ENCODE measurements around the gene PROSER2.
A peak's percentile ranks its signal among the peaks of the same experiment; 100 is the strongest.
"Not testable (repeated sequence)": the region's sequence is repeated elsewhere in the genome, so short reads cannot be mapped to it uniquely, and the experiment has no call there.

Gene PROSER2

GRCh38 chr10:11842411-11842810, 19.3 kb downstream of the PROSER2 start:
- H3K27ac Mint-ChIP-seq = no peak overlapping the region
- peaks cover 2% of the 10 kb centered on the region for H3K27me3 Mint-ChIP-seq

GRCh38 chr10:11845113-11845512, 22.0 kb downstream of the PROSER2 start:
- no peak overlapping the region for H3K27ac Mint-ChIP-seq
- H3K9me3 Mint-ChIP-seq = no peaks in the 10 kb centered on the region
- H3K4me1 Mint-ChIP-seq = peaks cover 21% of the 10 kb centered on the region
- no peaks in the 10 kb centered on the region for H3K36me3 Mint-ChIP-seq
- peak overlapping the region; percentile 34 for H3K4me3 Mint-ChIP-seq
- peaks cover 5% of the 10 kb centered on the region for H3K27me3 Mint-ChIP-seq

More at GRCh38 chr10:11842411-11842810, 19.3 kb downstream of the PROSER2 start:
- Mint-ChIP-seq H3K4me1 (peaks cover 21% of the 10 kb centered on the region), H3K9me3 (no peaks in the 10 kb centered on the region), H3K36me3 (no peaks in the 10 kb centered on the region), H3K4me3 (no peak overlapping the region)

DNA sequence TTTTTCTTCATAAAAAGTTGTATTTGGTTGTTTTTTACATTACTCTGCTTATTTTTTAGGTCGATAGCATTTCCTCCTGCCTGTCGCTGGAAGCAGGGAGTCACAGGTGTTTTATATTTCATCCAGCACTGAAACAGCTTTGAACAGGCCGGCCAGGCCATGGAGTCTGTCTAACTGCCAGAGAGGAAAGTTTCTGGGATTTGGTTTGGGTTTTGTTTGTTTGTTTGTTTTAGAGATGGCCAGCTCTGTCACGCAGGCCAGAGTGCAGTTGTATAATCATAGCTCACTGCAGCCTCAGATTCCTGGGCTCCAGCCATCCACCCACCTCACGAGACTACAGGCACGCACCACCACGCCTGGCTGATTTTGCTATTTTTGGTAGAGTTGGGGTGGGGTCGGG, 23.4 kb downstream of the PROSER2 start:
- Mint-ChIP-seq H3K36me3 (no peaks in the 10 kb centered on the region), H3K4me3 (no peak overlapping the region), H3K27ac (no peak overlapping the region), H3K27me3 (peaks cover 5% of the 10 kb centered on the region), H3K9me3 (no peaks in the 10 kb centered on the region), H3K4me1 (peaks cover 21% of the 10 kb centered on the region)

DNA sequence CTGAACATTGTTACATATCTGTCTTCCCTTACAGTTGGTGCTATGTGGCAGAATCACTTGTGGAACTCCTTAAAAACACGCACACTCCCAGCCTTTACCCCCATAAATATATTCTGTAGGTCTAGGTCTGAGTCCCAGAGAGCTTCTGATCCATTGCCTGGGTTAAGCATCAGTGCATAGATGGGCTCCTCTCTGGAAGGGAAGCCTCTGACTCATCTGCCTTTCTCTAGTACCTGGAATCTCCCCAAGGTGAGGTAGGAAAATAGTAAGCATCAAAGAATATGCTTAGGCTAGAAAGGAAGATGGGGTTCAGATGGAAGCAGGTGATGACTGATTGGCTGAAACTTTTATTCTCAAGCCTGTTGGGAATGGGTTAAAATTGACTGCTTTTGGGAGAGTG, 26.1 kb downstream of the PROSER2 start:
- Mint-ChIP-seq H3K27me3 (peaks cover 7% of the 10 kb centered on the region), H3K4me3 (no peak overlapping the region)

DNA sequence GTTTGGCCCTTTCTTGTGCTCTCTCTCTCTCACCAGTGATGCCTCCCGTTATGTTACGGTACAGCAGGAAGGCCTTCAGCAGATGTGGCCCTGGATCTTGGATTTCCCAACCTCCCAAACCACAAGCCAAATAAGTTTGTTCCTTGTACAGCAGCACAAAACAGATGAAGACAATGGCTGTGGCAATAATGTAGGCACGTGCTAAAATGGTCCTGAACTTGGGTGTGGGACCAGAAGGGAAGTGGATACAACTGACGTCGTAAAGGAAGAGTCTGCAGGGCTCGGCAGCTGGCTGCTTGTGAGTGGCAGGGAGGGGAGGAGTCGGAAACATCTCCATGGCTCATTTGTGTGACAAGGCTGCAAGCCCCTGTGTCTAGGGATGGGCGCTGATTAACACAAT, 26.8 kb downstream of the PROSER2 start:
- no peak overlapping the region for H3K27ac Mint-ChIP-seq
- H3K4me1 Mint-ChIP-seq = peaks cover 16% of the 10 kb centered on the region
- H3K4me3 Mint-ChIP-seq = no peak overlapping the region
- H3K36me3 Mint-ChIP-seq = peaks cover 1% of the 10 kb centered on the region
- H3K27me3 Mint-ChIP-seq = peaks cover 7% of the 10 kb centered on the region
- H3K9me3 Mint-ChIP-seq = no peaks in the 10 kb centered on the region

More for the DNA sequence above, 26.1 kb downstream of the PROSER2 start:
- Mint-ChIP-seq H3K9me3 (no peaks in the 10 kb centered on the region), H3K4me1 (peaks cover 19% of the 10 kb centered on the region), H3K27ac (no peak overlapping the region), H3K36me3 (peaks cover 1% of the 10 kb centered on the region)

DNA sequence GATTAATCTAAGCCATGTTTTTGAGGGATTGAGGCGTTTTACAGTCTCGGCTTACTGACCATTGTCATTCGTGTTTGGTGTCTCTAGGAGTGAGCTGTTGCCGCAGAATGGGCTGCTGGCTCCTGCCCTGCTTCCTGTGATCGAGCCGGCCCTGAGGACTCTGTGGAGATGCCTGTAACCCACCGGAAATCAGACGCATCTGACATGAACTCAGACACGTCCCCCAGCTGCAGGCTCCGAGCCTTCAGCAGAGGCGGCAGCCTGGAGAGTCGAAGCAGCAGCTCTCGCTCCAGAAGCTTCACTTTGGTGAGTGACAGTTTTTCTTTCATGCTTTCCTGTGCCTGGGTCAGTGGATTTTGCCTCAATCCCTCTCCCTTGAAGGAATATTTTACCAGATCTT, 28.8 kb downstream of the PROSER2 start:
- no peak overlapping the region for H3K27ac Mint-ChIP-seq
- H3K9me3 Mint-ChIP-seq = no peaks in the 10 kb centered on the region
- no peaks in the 10 kb centered on the region for H3K4me1 Mint-ChIP-seq
- peaks cover 1% of the 10 kb centered on the region for H3K36me3 Mint-ChIP-seq
- H3K27me3 Mint-ChIP-seq = peaks cover 5% of the 10 kb centered on the region
- H3K4me3 Mint-ChIP-seq = no peak overlapping the region

DNA sequence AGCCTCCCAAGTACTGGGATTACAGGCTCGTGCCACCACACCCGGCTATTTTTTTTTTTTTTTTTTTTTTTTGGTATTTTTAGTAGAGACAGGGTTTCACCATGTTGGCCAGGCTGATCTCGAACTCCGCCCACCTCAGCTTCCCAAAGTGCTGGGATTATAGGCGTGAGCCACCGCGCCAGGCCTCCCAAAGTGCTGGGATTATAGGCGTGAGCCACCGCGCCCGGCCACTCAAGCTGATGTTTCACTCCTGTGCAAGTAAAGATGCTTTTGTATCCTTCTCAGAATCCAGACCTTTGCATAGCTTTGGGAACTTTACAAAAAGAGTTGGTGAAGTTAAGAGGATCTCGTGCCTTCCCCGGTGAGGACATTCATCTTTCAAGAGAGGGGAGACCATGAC, 29.5 kb downstream of the PROSER2 start:
- not testable (repeated sequence) for H3K27ac Mint-ChIP-seq, H3K4me1 Mint-ChIP-seq, H3K4me3 Mint-ChIP-seq, H3K36me3 Mint-ChIP-seq, H3K9me3 Mint-ChIP-seq, H3K27me3 Mint-ChIP-seq

- H3K27ac Mint-ChIP-seq = no peak overlapping the region
- H3K9me3 Mint-ChIP-seq = no peaks in the 10 kb centered on the region
- peaks cover 4% of the 10 kb centered on the region for H3K27me3 Mint-ChIP-seq
- peaks cover 1% of the 10 kb centered on the region for H3K36me3 Mint-ChIP-seq
- no peak overlapping the region for H3K4me3 Mint-ChIP-seq
- no peaks in the 10 kb centered on the region for H3K4me1 Mint-ChIP-seq
These were observed 30.3 kb downstream of the PROSER2 start for GRCh38 chr10:11853468-11853867.

GRCh38 chr10:11854301-11854700, 31.1 kb downstream of the PROSER2 start:
- Mint-ChIP-seq H3K4me3 (no peak overlapping the region), H3K27ac (no peak overlapping the region), H3K4me1 (no peaks in the 10 kb centered on the region), H3K27me3 (peaks cover 3% of the 10 kb centered on the region), H3K36me3 (peaks cover 1% of the 10 kb centered on the region), H3K9me3 (no peaks in the 10 kb centered on the region)

GRCh38 chr10:11856089-11856488, 32.9 kb downstream of the PROSER2 start:
- Mint-ChIP-seq H3K4me3 (no peak overlapping the region), H3K27me3 (peaks cover 3% of the 10 kb centered on the region), H3K36me3 (peaks cover 1% of the 10 kb centered on the region)

GRCh38 chr10:11856678-11857077, 33.5 kb downstream of the PROSER2 start:
- H3K27ac Mint-ChIP-seq = no peak overlapping the region
- peaks cover 1% of the 10 kb centered on the region for H3K4me1 Mint-ChIP-seq
- H3K9me3 Mint-ChIP-seq = no peaks in the 10 kb centered on the region
- peaks cover 3% of the 10 kb centered on the region for H3K27me3 Mint-ChIP-seq
- peaks cover 1% of the 10 kb centered on the region for H3K36me3 Mint-ChIP-seq
- H3K4me3 Mint-ChIP-seq = no peak overlapping the region

More at GRCh38 chr10:11856089-11856488, 32.9 kb downstream of the PROSER2 start:
- Mint-ChIP-seq H3K4me1 (no peaks in the 10 kb centered on the region), H3K9me3 (no peaks in the 10 kb centered on the region), H3K27ac (no peak overlapping the region)

- H3K4me3 Mint-ChIP-seq = no peak overlapping the region
- peaks cover 3% of the 10 kb centered on the region for H3K27me3 Mint-ChIP-seq
- no peak overlapping the region for H3K27ac Mint-ChIP-seq
- H3K9me3 Mint-ChIP-seq = no peaks in the 10 kb centered on the region
- peaks cover 12% of the 10 kb centered on the region for H3K4me1 Mint-ChIP-seq
- peaks cover 1% of the 10 kb centered on the region for H3K36me3 Mint-ChIP-seq
These were observed 34.9 kb downstream of the PROSER2 start for GRCh38 chr10:11858093-11858492.

- peaks cover 31% of the 10 kb centered on the region for H3K4me1 Mint-ChIP-seq
- H3K27ac Mint-ChIP-seq = peak overlapping the region; percentile 52
- H3K36me3 Mint-ChIP-seq = no peaks in the 10 kb centered on the region
- no peaks in the 10 kb centered on the region for H3K27me3 Mint-ChIP-seq
- no peak overlapping the region for H3K4me3 Mint-ChIP-seq
- no peaks in the 10 kb centered on the region for H3K9me3 Mint-ChIP-seq
These were observed 38.2 kb downstream of the PROSER2 start for GRCh38 chr10:11861341-11861740.

- Mint-ChIP-seq H3K27me3 (no peaks in the 10 kb centered on the region), H3K4me1 (peaks cover 31% of the 10 kb centered on the region), H3K4me3 (no peak overlapping the region), H3K9me3 (no peaks in the 10 kb centered on the region), H3K36me3 (no peaks in the 10 kb centered on the region), H3K27ac (no peak overlapping the region)
These were observed 38.8 kb downstream of the PROSER2 start for GRCh38 chr10:11861811-11862428.

DNA sequence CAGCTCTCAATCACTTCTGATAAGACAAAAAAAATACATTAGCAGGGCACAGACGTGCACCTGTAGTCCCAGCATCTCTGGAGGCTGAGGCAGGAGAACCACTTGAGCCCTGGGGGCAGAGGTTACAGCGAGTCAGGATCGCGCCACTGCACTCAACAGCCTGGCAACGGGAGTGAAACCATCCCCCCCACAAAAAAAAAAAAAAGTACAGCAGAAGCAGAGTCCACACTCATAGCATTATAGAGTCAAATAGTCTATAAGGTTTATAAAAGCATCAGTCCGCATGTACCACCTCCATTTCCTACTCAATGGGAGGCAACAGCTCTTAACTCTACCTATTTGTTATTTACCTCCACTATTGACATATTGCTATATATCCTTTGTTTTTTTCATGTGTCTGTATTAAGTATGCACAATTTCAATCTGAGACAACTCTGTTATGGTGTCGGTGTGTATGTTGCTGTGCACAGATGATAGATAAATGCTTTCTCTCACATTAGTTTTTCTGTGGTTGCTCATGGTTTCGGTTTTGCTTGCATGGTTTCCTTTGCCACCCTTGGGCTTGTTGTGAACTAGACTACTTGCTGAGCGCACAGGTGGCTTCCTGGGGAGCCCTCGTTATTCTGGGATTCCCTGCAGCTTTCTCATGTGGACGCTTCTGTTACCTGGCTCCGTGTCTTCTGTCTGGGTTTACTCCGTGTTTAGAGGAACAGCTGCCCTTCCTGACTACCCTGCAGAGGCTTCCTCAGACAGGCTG, 40.4 kb downstream of the PROSER2 start:
- peak overlapping the region; percentile 18 for H3K27ac Mint-ChIP-seq
- peak overlapping the region; percentile 60 for H3K4me3 Mint-ChIP-seq
- H3K36me3 Mint-ChIP-seq = no peaks in the 10 kb centered on the region
- H3K4me1 Mint-ChIP-seq = peaks cover 31% of the 10 kb centered on the region
- no peaks in the 10 kb centered on the region for H3K27me3 Mint-ChIP-seq
- H3K9me3 Mint-ChIP-seq = no peaks in the 10 kb centered on the region

DNA sequence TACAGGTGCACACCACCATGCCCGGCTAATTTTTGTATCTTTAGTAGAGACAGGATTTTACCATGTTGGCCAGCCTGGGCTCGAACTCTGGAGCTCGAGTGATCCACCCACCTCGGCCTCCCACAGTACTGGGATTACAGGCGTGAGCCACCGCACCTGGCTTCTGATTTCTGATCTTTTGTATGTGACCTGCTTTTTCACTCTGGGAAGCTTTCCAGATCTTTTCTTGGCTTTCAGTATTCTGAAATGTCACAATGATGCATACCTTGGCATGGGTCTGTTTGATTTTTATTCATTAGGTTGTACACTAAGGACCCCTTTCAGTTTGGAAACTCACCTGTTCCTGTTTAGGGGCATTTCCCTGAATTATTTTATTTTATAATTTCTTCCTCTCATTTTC, 41.6 kb downstream of the PROSER2 start:
- H3K4me1 Mint-ChIP-seq = peaks cover 31% of the 10 kb centered on the region
- H3K27me3 Mint-ChIP-seq = no peaks in the 10 kb centered on the region
- no peak overlapping the region for H3K27ac Mint-ChIP-seq
- H3K36me3 Mint-ChIP-seq = no peaks in the 10 kb centered on the region
- no peak overlapping the region for H3K4me3 Mint-ChIP-seq
- H3K9me3 Mint-ChIP-seq = no peaks in the 10 kb centered on the region
